Activated CD4-positive, alpha-beta T cell treated with anti-CD3 and anti-CD28 coated beads for 4 hours (primary cell): Measurements from ENCODE around the gene MAPK7.

ENCODE experiments used
- DNase-seq, 2 donors: peaks; one replicate each; pipeline ENCODE4 v3.0.0-alpha.2; 2020

The MAPK7 gene

GRCh38 chr17:19424934-19425868 is 46.9 kb downstream of the MAPK7 start:
- no peak for DNase-seq

- no peak for DNase-seq
Observed at GRCh38 chr17:19426631-19427030, 48.3 kb downstream of the MAPK7 start.

GRCh38 chr17:19431691-19432090 is 53.4 kb downstream of the MAPK7 start:
- DNase-seq: no peak
